ENCODE data around the gene HNRNPL.
"Not testable (repeated sequence)": the region's sequence is repeated elsewhere in the genome, so short reads cannot be mapped to it uniquely, and the experiment has no call there.

HNRNPL gene

GRCh38 chr19:38849860-38850435, at the start of gene HNRNPL:
Gene HNRNPL, minus strand, starts transcription at chr19:38849986. Its CDS starts 20 bp downstream, at chr19:38849966.
- Histone ChIP-seq H3K27ac (ENCODE audit: low read depth, low read length) (peak within 1 kb of the TSS; percentile 100), H3K36me3 (ENCODE audit: control insufficient read depth, insufficient read depth, low read length) (peaks cover 27% of the 10 kb centered on the region), H3K9ac (ENCODE audit: low read length) (peak within 1 kb of the TSS; percentile 53), H3K27me3 (ENCODE audit: control insufficient read depth, insufficient read depth, low read length) (no peaks in the 10 kb centered on the region), H3K4me1 (ENCODE audit: control insufficient read depth, insufficient read depth, low read length) (peaks cover 14% of the 10 kb centered on the region), H3K4me3 (ENCODE audit: low read length) (peak within 1 kb of the TSS; percentile 75)

GRCh38 chr19:38898788-38899446, 49.1 kb upstream of the HNRNPL start:
- no peaks in the 10 kb centered on the region for H3K27me3 ChIP-seq (ENCODE audit: control insufficient read depth, insufficient read depth, low read length)
- peaks cover 7% of the 10 kb centered on the region for H3K4me1 ChIP-seq (ENCODE audit: control insufficient read depth, insufficient read depth, low read length)
- H3K4me3 ChIP-seq (ENCODE audit: low read length) = peak overlapping the region; percentile 95
- no peaks in the 10 kb centered on the region for H3K36me3 ChIP-seq (ENCODE audit: control insufficient read depth, insufficient read depth, low read length)
- H3K27ac ChIP-seq (ENCODE audit: low read depth, low read length) = peak overlapping the region; percentile 80
- H3K9ac ChIP-seq (ENCODE audit: low read length) = peak overlapping the region; percentile 90

- Histone ChIP-seq H3K4me3 (ENCODE audit: low read length) (no peak overlapping the region), H3K9ac (ENCODE audit: low read length) (no peak overlapping the region), H3K27me3 (ENCODE audit: control insufficient read depth, insufficient read depth, low read length) (no peaks in the 10 kb centered on the region), H3K27ac (ENCODE audit: low read depth, low read length) (no peak overlapping the region), H3K36me3 (ENCODE audit: control insufficient read depth, insufficient read depth, low read length) (peaks cover 2% of the 10 kb centered on the region), H3K4me1 (ENCODE audit: control insufficient read depth, insufficient read depth, low read length) (no peaks in the 10 kb centered on the region)
These were observed 45.2 kb upstream of the HNRNPL start for GRCh38 chr19:38894968-38895367.

GRCh38 chr19:38893341-38893771, 43.6 kb upstream of the HNRNPL start:
- H3K4me1 ChIP-seq (ENCODE audit: control insufficient read depth, insufficient read depth, low read length) = no peaks in the 10 kb centered on the region
- peaks cover 16% of the 10 kb centered on the region for H3K36me3 ChIP-seq (ENCODE audit: control insufficient read depth, insufficient read depth, low read length)
- H3K27ac ChIP-seq (ENCODE audit: low read depth, low read length) = no peak overlapping the region
- no peaks in the 10 kb centered on the region for H3K27me3 ChIP-seq (ENCODE audit: control insufficient read depth, insufficient read depth, low read length)
- H3K9ac ChIP-seq (ENCODE audit: low read length) = no peak overlapping the region
- no peak overlapping the region for H3K4me3 ChIP-seq (ENCODE audit: low read length)

GRCh38 chr19:38892841-38893240, 43.1 kb upstream of the HNRNPL start:
- Histone ChIP-seq H3K9ac (ENCODE audit: low read length) (no peak overlapping the region), H3K4me3 (ENCODE audit: low read length) (no peak overlapping the region), H3K36me3 (ENCODE audit: control insufficient read depth, insufficient read depth, low read length) (peaks cover 17% of the 10 kb centered on the region), H3K27ac (ENCODE audit: low read depth, low read length) (no peak overlapping the region), H3K4me1 (ENCODE audit: control insufficient read depth, insufficient read depth, low read length) (no peaks in the 10 kb centered on the region), H3K27me3 (ENCODE audit: control insufficient read depth, insufficient read depth, low read length) (no peaks in the 10 kb centered on the region)

GRCh38 chr19:38891771-38892170, 42.0 kb upstream of the HNRNPL start:
- peaks cover 17% of the 10 kb centered on the region for H3K36me3 ChIP-seq (ENCODE audit: control insufficient read depth, insufficient read depth, low read length)
- H3K27ac ChIP-seq (ENCODE audit: low read depth, low read length) = no peak overlapping the region
- no peak overlapping the region for H3K9ac ChIP-seq (ENCODE audit: low read length)
- H3K4me3 ChIP-seq (ENCODE audit: low read length) = no peak overlapping the region
- H3K4me1 ChIP-seq (ENCODE audit: control insufficient read depth, insufficient read depth, low read length) = no peaks in the 10 kb centered on the region
- no peaks in the 10 kb centered on the region for H3K27me3 ChIP-seq (ENCODE audit: control insufficient read depth, insufficient read depth, low read length)

GRCh38 chr19:38890686-38891085, 40.9 kb upstream of the HNRNPL start:
- H3K9ac ChIP-seq (ENCODE audit: low read length) = no peak overlapping the region
- H3K36me3 ChIP-seq (ENCODE audit: control insufficient read depth, insufficient read depth, low read length) = peaks cover 17% of the 10 kb centered on the region
- H3K4me3 ChIP-seq (ENCODE audit: low read length) = no peak overlapping the region
- H3K27ac ChIP-seq (ENCODE audit: low read depth, low read length) = no peak overlapping the region
- no peaks in the 10 kb centered on the region for H3K27me3 ChIP-seq (ENCODE audit: control insufficient read depth, insufficient read depth, low read length)
- H3K4me1 ChIP-seq (ENCODE audit: control insufficient read depth, insufficient read depth, low read length) = peaks cover 3% of the 10 kb centered on the region

GRCh38 chr19:38889803-38890202, 40.0 kb upstream of the HNRNPL start:
- no peaks in the 10 kb centered on the region for H3K27me3 ChIP-seq (ENCODE audit: control insufficient read depth, insufficient read depth, low read length)
- H3K36me3 ChIP-seq (ENCODE audit: control insufficient read depth, insufficient read depth, low read length) = peaks cover 17% of the 10 kb centered on the region
- H3K4me3 ChIP-seq (ENCODE audit: low read length) = no peak overlapping the region
- H3K27ac ChIP-seq (ENCODE audit: low read depth, low read length) = no peak overlapping the region
- no peak overlapping the region for H3K9ac ChIP-seq (ENCODE audit: low read length)
- H3K4me1 ChIP-seq (ENCODE audit: control insufficient read depth, insufficient read depth, low read length) = peaks cover 3% of the 10 kb centered on the region

GRCh38 chr19:38888876-38889275, 39.1 kb upstream of the HNRNPL start:
- Histone ChIP-seq H3K36me3 (ENCODE audit: control insufficient read depth, insufficient read depth, low read length) (peaks cover 17% of the 10 kb centered on the region), H3K9ac (ENCODE audit: low read length) (no peak overlapping the region), H3K4me3 (ENCODE audit: low read length) (no peak overlapping the region), H3K4me1 (ENCODE audit: control insufficient read depth, insufficient read depth, low read length) (peaks cover 3% of the 10 kb centered on the region), H3K27me3 (ENCODE audit: control insufficient read depth, insufficient read depth, low read length) (no peaks in the 10 kb centered on the region), H3K27ac (ENCODE audit: low read depth, low read length) (no peak overlapping the region)

- peaks cover 19% of the 10 kb centered on the region for H3K36me3 ChIP-seq (ENCODE audit: control insufficient read depth, insufficient read depth, low read length)
- H3K27me3 ChIP-seq (ENCODE audit: control insufficient read depth, insufficient read depth, low read length); H3K9ac ChIP-seq (ENCODE audit: low read length); H3K4me3 ChIP-seq (ENCODE audit: low read length); H3K27ac ChIP-seq (ENCODE audit: low read depth, low read length); H3K4me1 ChIP-seq (ENCODE audit: control insufficient read depth, insufficient read depth, low read length): not testable (repeated sequence)
These were observed 34.9 kb upstream of the HNRNPL start for GRCh38 chr19:38884691-38885090.

- Histone ChIP-seq H3K4me1 (ENCODE audit: control insufficient read depth, insufficient read depth, low read length) (peaks cover 3% of the 10 kb centered on the region), H3K27ac (ENCODE audit: low read depth, low read length) (no peak overlapping the region), H3K36me3 (ENCODE audit: control insufficient read depth, insufficient read depth, low read length) (peaks cover 5% of the 10 kb centered on the region), H3K27me3 (ENCODE audit: control insufficient read depth, insufficient read depth, low read length) (no peaks in the 10 kb centered on the region), H3K9ac (ENCODE audit: low read length) (no peak overlapping the region), H3K4me3 (ENCODE audit: low read length) (no peak overlapping the region)
These were observed 33.5 kb upstream of the HNRNPL start for GRCh38 chr19:38883286-38883685.

- H3K9ac ChIP-seq (ENCODE audit: low read length) = no peak overlapping the region
- H3K36me3 ChIP-seq (ENCODE audit: control insufficient read depth, insufficient read depth, low read length) = peaks cover 5% of the 10 kb centered on the region
- peaks cover under 1% of the 10 kb centered on the region for H3K4me1 ChIP-seq (ENCODE audit: control insufficient read depth, insufficient read depth, low read length)
- H3K27me3 ChIP-seq (ENCODE audit: control insufficient read depth, insufficient read depth, low read length) = no peaks in the 10 kb centered on the region
- H3K27ac ChIP-seq (ENCODE audit: low read depth, low read length) = no peak overlapping the region
- no peak overlapping the region for H3K4me3 ChIP-seq (ENCODE audit: low read length)
These were observed 31.3 kb upstream of the HNRNPL start for GRCh38 chr19:38880882-38881609.
